Left lung (tissue), 10 donors: ENCODE data around the gene CCDC92B. TPM values are rescaled to one million over a fixed set of nuclear protein-coding genes. Genes with fewer than 3 reads are reported as not detected.
A peak's percentile ranks its signal among the peaks of the same experiment; 100 is the strongest.

Experiments used
- ATAC-seq: fragments of 200-7000 bp; cut with Tn5 transposase; one replicate; pipeline ENCODE4 v1.9.1; 2020; ENCODE audit warnings: moderate library complexity
- DNase-seq, 4 donors: peaks; one replicate each; pipeline ENCODE4 v3.0.0-alpha.2; 2013 to 2020
- H3K27ac ChIP-seq, 2 donors: fragments of 200-600 bp; sonication (generic) in 1 of 2; one replicate each; pipeline versions ENCODE4 v1.5.0 to v1.8.0; 2020 to 2021
- H3K27me3 ChIP-seq, 2 donors: fragments of 200-600 bp; sonication (generic) in 1 of 2; one replicate each; pipeline versions ENCODE4 v1.5.0 to v1.8.0; 2020 to 2021
- H3K36me3 ChIP-seq, 2 donors: fragments of 200-600 bp; sonication (generic) in 1 of 2; one replicate each; pipeline versions ENCODE4 v1.5.0 to v1.8.0; 2020 to 2021
- H3K4me1 ChIP-seq, 2 donors: fragments of 200-600 bp; one replicate each; pipeline ENCODE4 v1.8.0; 2021
- H3K4me3 ChIP-seq, 2 donors: fragments of 200-600 bp; sonication (generic) in 1 of 2; one replicate each; pipeline versions ENCODE4 v1.5.0 to v1.8.0; 2020 to 2021; ENCODE audit warnings: mild to moderate bottlenecking in 1 of 2
- H3K9me3 ChIP-seq, 2 donors: fragments of 200-600 bp; sonication (generic) in 1 of 2; one replicate each; pipeline versions ENCODE4 v1.5.0 to v1.8.0; 2020 to 2021
- intact Hi-C, 2 donors: fragments of 100-400 bp; cut with DNase I; formaldehyde crosslinking; loops; one replicate each; pipeline versions ENCODE4 v1.11.2 to v1.14.2; 2022
- polyA plus RNA-seq, 6 donors: library from polyadenylated mRNA; unstranded; fragments of 120-200 nt; gene quantifications; one replicate each; pipeline ENCODE4 v1.2.1, GENCODE V29; 2013; ENCODE audit not compliant: insufficient read length in 6 of 6
- total RNA-seq, 2 donors: library from RNA; stranded (reverse); fragmentation: NEBNext Ultra II Directional; extraction: Animal tissue kit (Norgen Biotek cat#: 25700); gene quantifications; one replicate each; pipeline ENCODE4 v1.2.1, GENCODE V29; 2021
- TF ChIP-seq, protein P1 (sequence below), 2 donors: fragments of 200-600 bp; sonication (generic) in 1 of 2; IDR thresholded peaks; one replicate each; pipeline versions ENCODE4 v1.5.0 to v1.8.0; 2021; ENCODE audit warnings: antibody characterized with exemption in 2 of 2
- donor health status: DM: no; HTN: yes; CAD: no.
- donor health status: DM: no; HTN: no; CAD: no.

The CCDC92B gene
- total and polyA plus RNA-seq, 8 donors, result 0.15 to 0.41 (median 0.25) TPM

DNA sequence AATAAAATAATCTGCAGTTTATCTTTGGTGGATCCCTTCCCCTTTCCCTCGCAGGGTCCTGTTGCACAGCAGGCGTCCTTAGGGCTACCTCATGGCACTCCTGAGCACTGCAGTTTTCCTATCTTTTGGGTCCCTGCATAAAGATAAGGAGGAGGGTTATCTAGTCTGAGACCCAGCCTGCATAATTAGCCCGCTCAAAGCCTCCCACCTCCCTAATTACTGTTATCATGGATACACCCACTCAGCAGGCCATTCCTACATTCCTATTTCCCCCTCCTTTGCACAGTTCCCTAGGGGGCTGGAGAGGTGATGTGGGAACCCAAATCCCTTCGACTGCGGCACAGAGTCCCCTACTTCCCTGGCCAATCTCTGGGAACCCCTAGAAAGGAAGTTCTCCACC lies 32.8 kb downstream of the CCDC92B start:
- TF ChIP-seq, protein P1, sequence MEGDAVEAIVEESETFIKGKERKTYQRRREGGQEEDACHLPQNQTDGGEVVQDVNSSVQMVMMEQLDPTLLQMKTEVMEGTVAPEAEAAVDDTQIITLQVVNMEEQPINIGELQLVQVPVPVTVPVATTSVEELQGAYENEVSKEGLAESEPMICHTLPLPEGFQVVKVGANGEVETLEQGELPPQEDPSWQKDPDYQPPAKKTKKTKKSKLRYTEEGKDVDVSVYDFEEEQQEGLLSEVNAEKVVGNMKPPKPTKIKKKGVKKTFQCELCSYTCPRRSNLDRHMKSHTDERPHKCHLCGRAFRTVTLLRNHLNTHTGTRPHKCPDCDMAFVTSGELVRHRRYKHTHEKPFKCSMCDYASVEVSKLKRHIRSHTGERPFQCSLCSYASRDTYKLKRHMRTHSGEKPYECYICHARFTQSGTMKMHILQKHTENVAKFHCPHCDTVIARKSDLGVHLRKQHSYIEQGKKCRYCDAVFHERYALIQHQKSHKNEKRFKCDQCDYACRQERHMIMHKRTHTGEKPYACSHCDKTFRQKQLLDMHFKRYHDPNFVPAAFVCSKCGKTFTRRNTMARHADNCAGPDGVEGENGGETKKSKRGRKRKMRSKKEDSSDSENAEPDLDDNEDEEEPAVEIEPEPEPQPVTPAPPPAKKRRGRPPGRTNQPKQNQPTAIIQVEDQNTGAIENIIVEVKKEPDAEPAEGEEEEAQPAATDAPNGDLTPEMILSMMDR (IDR thresholded peaks at IDR 0.05), result no peak

DNA sequence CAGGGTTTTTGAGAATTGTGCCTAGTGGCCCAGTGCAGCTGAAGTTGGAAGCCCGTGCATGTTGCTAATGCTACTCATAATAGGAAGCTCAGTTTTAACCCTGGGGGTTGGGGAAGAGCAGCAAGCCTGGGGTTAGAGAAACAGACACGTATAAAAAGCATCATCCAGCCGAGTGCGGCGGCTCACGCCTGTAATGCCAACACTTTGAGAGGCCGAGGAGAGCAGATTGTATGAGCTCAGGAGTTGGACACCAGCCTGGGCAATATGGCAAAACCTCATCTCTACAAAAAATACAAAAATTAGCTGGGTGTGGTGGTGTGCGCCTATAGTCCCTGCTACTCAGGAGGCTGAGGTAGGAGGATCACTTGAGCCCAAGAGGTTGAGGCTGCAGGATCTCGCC lies 35.6 kb downstream of the CCDC92B start:
- H3K36me3 ChIP-seq, result no peaks in the 10 kb centered on the region
- intact Hi-C loops, result no loop called here
- H3K27ac ChIP-seq, result no peak overlapping the region
- TF ChIP-seq, protein P1 (IDR thresholded peaks at IDR 0.05), result no peak
- ATAC-seq, result no peak
- peaks cover 28 to 41% of the 10 kb centered on the region in 2 donors for H3K4me1 ChIP-seq
- H3K4me3 ChIP-seq, result no peak overlapping the region
- no peaks in the 10 kb centered on the region for H3K27me3 ChIP-seq
- H3K9me3 ChIP-seq, result no peaks in the 10 kb centered on the region
- DNase-seq, result no peak

More for the DNA sequence above, 32.8 kb downstream of the CCDC92B start:
- Histone ChIP-seq H3K4me3 (no peak overlapping the region), H3K27me3 (no peaks in the 10 kb centered on the region), H3K4me1 (peaks cover 9 to 19% of the 10 kb centered on the region in 2 donors), H3K36me3 (no peaks in the 10 kb centered on the region), H3K27ac (no peak overlapping the region), H3K9me3 (no peaks in the 10 kb centered on the region)
- intact Hi-C loops, result no loop called here
- ATAC-seq (no peak), DNase-seq (no peak)

DNA sequence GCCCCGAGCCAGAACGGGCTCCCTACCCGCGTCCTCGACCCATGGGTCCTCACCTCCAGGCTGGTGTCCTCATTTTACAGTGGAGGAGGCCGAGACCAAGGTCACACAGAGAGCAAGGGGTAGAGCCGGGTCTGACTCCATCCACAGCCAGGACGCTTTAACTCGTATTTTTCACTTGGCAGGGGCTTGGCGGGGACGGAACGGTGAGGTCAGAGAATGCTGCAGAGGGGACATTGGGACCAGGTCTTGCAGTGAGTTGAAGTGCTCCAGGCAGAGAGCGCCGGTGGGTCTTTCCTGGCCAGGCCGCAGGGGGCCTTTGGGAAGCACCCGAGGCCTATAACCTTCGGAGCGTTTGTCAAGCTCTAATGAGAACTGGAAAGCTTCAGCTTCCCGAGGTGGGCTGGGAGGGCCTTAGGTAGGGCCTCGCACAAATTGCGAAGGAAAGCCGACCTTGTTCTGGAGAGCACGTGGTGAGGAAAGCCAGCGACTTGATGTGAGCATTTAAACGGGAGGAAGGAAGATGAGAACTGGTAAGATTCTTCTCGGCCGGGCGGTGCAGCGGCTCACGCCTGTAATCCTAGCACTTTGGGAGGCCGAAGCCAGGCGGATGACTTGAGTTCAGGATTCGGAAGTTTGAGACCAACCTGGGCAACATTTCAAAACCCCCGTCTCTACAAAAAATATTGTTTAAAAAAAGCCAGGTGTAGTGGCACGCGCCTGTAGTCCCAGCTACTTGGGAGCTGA lies 37.0 kb downstream of the CCDC92B start:
- Histone ChIP-seq H3K27me3 (no peaks in the 10 kb centered on the region), H3K27ac (peak overlapping the region; percentile 57 to 86), H3K4me3 (peak overlapping the region; percentile 74 to 82), H3K4me1 (peaks cover 38 to 55% of the 10 kb centered on the region in 2 donors), H3K36me3 (no peaks in the 10 kb centered on the region), H3K9me3 (no peaks in the 10 kb centered on the region)
- DNase-seq, result peak in 1 of 4 donors; percentile 69
- TF ChIP-seq, protein P1 (IDR thresholded peaks at IDR 0.05), result no peak
- ATAC-seq, result peak; percentile 6
- intact Hi-C loops, result no loop called here

DNA sequence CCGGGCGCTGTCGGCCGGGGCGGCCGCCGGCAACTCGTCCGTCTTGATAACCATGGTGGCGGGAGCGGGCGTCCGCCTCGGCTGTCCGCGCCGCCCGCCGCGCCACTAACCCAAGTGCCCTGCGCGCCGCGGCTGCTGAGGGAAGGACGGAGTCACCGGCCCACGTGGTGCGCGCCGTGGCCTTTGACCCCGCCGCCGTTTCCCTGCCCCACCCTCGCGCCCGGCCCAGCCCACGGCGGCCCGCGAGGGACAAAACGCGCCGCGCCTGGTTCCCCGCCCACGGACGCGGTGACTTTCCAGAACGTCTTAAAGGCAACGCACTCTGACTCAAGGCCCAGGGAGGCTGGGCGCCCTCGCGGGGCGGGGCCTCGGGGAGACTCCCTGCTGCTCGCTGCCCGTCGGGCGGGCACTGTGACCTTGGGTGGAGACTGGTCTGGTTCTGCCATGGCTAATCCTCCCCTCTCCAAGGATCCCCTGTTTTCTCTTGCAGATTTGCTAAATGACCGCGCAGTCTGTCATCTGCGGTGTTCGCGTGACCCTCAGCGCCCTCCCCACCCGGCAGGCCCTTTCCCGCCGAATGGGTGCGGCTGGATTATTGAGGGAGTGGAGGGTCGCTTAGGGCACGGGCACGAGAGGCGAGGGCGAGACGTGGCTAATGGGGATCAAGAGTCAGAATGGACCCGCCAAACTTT lies 37.7 kb downstream of the CCDC92B start, which contains the start of gene CLUH:
TSS of gene CLUH (minus strand) at position 157 of the 692 bp plus-strand sequence. CDS start at position 54, 103 bp downstream.
- Histone ChIP-seq H3K4me1 (peaks cover 38 to 59% of the 10 kb centered on the region in 2 donors), H3K4me3 (peak within 1 kb of the TSS; percentile 74 to 82), H3K27ac (peak within 1 kb of the TSS; percentile 57 to 86), H3K36me3 (no peaks in the 10 kb centered on the region), H3K9me3 (no peaks in the 10 kb centered on the region), H3K27me3 (no peaks in the 10 kb centered on the region)
- intact Hi-C loops, result no loop called here
- DNase-seq, result peak; percentile 93 to 99 (median 96)
- peak; percentile 90 for ATAC-seq
- TF ChIP-seq, protein P1 (IDR thresholded peaks at IDR 0.05), result peak in 1 of 2 donors; percentile 11
